ENCODE data around the gene POLR2H.

GRCh38 chr3:184409331-184409926, 47.9 kb downstream of the POLR2H start:
- TF ChIP-seq, protein P1, sequence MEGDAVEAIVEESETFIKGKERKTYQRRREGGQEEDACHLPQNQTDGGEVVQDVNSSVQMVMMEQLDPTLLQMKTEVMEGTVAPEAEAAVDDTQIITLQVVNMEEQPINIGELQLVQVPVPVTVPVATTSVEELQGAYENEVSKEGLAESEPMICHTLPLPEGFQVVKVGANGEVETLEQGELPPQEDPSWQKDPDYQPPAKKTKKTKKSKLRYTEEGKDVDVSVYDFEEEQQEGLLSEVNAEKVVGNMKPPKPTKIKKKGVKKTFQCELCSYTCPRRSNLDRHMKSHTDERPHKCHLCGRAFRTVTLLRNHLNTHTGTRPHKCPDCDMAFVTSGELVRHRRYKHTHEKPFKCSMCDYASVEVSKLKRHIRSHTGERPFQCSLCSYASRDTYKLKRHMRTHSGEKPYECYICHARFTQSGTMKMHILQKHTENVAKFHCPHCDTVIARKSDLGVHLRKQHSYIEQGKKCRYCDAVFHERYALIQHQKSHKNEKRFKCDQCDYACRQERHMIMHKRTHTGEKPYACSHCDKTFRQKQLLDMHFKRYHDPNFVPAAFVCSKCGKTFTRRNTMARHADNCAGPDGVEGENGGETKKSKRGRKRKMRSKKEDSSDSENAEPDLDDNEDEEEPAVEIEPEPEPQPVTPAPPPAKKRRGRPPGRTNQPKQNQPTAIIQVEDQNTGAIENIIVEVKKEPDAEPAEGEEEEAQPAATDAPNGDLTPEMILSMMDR (IDR thresholded peaks at IDR 0.05), result no peak
- no peak for TF ChIP-seq POLR2A (IDR thresholded peaks at IDR 0.05)
- TF ChIP-seq EP300 (IDR thresholded peaks at IDR 0.05), result no peak

Data from ovary (tissue), 3 donors.